GM21529 (cell line): Measurements from ENCODE around the gene MANSC4.
A peak's percentile ranks its signal among the peaks of the same experiment; 100 is the strongest.
"Not testable (repeated sequence)": the region's sequence is repeated elsewhere in the genome, so short reads cannot be mapped to it uniquely, and the experiment has no call there.

Experiments
- ATAC-seq: cut with Tn5 transposase; IDR thresholded peaks from one replicate; pipeline ENCODE4 v1.9.1; 2021; ENCODE audit not compliant: unreplicated experiment

Gene MANSC4

GRCh38 chr12:27756670-27757195, 23.3 kb downstream of the MANSC4 start:
- ATAC-seq = no peak

GRCh38 chr12:27754795-27755194, 25.2 kb downstream of the MANSC4 start:
- ATAC-seq = no peak

- ATAC-seq = no peak
Observed at GRCh38 chr12:27751386-27752047, 28.5 kb downstream of the MANSC4 start.

GRCh38 chr12:27747111-27747820, 32.8 kb downstream of the MANSC4 start:
- ATAC-seq = no peak

- ATAC-seq = not testable (repeated sequence)
Observed at GRCh38 chr12:27745734-27746133, 34.3 kb downstream of the MANSC4 start.

- ATAC-seq = no peak
Observed at GRCh38 chr12:27743601-27744000, 36.4 kb downstream of the MANSC4 start.

GRCh38 chr12:27734321-27734720, 45.7 kb downstream of the MANSC4 start:
- not testable (repeated sequence) for ATAC-seq

- no peak for ATAC-seq
Observed at GRCh38 chr12:27733791-27734190, 46.2 kb downstream of the MANSC4 start.

GRCh38 chr12:27733052-27733656, 46.9 kb downstream of the MANSC4 start:
- ATAC-seq = peak; percentile 64

- ATAC-seq = no peak
Observed at GRCh38 chr12:27732281-27732680, 47.8 kb downstream of the MANSC4 start.

GRCh38 chr12:27730097-27730588, 49.9 kb downstream of the MANSC4 start:
- no peak for ATAC-seq

GRCh38 chr12:27723212-27723611, 56.8 kb downstream of the MANSC4 start:
- no peak for ATAC-seq
